8988T (cell line): ENCODE results near the gene SMC1B.
"Not testable (repeated sequence)": the region's sequence is repeated elsewhere in the genome, so short reads cannot be mapped to it uniquely, and the experiment has no call there.

Source experiments
- DNase-seq: peaks from one replicate; pipeline ENCODE4 v3.0.0; 2011

SMC1B gene

DNA sequence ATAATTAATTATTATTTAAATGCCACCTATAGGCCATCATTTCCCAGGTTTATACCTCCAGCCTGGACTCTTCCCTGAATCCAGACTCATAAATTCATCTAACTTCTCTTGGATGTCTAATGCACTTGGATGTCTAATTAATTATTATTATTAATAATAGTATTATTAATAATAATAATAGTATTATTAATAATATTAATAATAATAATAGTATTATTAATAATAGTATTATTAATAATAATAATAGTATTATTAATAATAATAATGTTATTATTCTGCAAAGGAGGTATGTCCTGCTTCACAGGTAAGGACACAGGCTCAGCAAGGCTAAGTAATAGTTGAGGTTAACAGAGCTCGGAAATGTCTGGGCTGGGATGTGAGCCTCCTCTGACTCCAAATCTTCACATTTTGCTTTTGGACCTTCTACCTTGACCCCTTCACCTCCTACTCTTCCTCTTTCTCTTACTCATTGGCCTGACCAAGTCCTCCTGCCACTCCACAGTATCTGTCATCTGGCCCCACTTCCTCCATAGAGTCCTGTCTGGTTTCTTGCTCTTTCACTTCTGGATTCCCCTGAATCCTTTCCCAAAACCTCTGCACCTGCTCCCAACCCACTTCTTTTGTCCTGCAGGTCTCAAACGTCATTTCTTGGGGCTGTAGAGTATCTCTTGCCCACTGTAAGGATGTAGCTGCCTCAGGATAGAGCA is 8.1 kb upstream of the SMC1B start:
- no peak for DNase-seq

DNA sequence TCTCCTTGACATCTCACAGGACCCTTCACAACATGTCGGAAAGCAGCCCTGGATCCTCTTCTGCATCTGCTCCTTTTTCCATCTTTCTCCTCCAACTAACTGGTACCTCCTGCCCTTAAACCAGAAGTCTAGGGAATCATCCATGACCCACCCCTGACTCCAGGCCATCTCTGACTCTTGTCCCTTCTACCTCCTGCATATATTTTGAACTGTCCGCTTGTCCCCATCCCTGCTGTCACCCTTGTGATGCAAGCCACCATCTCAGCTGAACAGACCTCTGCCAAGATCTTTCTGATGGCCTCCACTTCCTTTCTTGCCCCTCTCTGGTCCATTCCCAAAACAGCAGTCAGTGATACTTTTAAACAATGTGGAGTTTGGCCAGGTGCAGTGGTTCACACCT is 7.1 kb upstream of the SMC1B start:
- no peak for DNase-seq

DNA sequence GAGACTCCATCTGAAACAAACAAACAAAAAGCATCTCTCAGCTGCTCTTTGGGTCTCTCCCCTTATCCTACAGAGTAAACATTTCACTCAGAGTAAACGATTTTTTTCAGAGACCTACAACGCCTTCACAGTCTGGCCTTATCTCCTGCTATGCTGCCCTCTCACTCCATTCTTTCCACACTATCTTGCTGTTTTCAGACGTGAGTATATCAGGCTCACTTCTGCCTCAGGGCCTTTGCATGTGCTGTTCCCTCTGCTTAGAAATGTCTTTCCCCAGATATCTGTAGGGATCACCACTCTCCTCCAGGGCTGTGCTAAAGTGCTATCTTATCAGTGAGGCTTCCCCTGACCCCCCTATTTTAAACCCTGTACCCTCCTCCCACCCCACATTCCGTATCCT is 6.6 kb upstream of the SMC1B start:
- DNase-seq: no peak

DNA sequence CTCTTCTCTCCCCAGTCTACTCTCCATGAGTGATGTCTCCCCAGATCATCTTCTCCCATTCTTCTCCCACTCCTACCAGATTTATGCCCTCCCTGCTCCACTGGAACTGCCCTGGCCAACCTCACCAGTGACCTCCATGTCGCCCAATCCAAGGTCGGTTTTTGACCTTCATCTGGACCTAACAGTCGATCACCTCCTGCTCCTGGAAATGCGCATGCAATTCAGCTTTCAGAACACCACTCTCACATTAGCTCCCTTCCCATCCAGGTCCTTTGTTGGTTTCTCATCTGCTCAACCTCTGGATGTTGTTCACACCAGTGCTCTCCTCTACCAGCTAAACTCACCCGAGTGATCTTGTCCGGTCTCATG is 5.4 kb upstream of the SMC1B start:
- no peak for DNase-seq

DNA sequence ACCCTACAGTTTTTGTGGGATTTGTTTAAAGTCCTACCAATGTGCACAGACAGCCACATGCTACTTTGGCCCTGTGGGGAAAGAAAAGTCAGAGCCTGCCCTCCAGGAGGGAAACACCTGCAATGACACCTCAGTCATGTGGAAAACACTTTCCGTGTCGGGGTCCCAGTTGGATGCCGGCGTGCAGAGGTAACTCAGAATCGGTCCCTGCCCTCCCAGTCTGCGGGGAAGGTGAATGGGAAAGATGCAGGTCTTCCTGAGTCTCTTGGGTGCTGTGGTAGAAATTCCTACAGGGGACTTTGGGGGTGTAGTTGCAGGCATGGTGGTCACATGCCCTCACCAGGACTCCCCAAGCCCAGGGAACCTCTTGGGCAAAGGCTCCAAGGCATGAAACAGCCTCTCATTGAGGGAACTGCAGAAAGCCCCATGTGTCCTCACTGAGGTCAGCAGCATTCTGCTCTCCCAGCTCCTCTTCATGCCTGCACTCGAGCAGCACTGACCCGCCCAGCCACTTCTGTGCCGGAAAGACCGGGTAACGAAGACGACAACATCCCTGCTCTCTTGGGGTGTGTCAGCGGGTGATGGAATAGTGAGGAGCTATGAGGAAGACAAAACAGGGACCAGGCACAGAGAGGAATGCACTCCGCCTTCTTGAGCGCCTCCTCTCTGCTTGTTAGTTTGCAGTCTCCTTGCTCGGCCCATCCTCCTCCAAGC is 4.8 kb upstream of the SMC1B start:
- DNase-seq: no peak

DNA sequence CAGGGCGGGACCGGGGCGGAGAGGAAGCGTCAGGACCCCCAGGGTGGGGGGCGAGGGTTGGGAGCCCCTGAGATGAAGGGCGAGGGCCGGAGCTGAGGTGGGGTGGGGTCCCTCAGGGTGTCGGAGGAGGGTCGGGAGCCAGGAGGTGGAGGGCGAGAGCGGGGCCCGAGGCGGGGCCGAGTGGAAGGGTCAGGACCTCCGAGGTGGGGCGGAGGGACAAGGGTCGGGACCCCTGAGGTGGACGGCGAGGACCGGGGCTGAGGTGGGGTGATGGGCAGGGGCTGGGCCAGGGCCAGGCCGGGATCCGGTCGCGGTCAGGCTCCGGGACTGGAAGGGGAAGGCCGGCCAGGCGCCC is 409 bp downstream of the SMC1B start:
- no peak for DNase-seq

DNA sequence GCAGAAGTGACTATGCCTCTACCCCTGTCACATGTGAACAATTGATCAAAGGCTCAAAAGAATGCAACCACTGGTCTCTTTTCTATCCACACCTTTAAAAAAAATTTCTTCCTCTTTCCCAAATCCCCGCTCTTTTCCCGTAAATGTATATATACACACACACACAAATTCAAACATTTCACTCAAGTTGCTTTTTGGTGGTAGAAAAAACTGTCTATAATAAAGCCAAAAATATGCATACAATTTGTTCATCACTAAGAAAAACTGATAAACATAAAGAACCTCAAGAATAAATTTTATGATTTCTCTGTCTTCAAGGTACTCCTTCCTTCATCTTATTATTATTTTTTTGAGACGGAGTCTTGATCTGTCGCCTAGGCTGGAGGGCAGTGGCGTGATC is 5.6 kb downstream of the SMC1B start:
- DNase-seq: no peak

DNA sequence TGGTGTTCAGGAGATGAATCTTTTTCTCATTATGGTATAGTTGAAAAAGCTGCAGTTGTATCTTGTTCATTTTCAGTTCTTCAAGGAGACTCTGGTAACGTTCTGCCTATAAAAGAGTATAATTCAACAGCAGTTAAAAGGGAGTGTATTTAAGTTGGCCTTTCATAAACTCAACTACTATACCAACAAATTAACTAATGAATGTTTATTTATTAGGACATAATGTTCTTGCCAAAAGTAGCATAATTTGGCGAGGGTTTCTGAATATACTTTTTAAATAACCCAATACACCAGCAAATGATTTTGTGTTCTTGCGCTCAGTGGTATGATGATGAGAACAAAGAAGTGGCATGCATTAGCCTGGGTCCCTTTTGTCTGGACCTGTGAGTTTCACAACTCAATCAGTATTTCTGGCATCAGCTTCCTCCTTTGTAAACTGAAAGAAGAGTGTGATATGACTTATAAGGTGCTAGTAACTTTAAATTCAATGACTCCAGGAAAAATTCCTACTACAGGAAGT is 10.9 kb downstream of the SMC1B start:
- no peak for DNase-seq

DNA sequence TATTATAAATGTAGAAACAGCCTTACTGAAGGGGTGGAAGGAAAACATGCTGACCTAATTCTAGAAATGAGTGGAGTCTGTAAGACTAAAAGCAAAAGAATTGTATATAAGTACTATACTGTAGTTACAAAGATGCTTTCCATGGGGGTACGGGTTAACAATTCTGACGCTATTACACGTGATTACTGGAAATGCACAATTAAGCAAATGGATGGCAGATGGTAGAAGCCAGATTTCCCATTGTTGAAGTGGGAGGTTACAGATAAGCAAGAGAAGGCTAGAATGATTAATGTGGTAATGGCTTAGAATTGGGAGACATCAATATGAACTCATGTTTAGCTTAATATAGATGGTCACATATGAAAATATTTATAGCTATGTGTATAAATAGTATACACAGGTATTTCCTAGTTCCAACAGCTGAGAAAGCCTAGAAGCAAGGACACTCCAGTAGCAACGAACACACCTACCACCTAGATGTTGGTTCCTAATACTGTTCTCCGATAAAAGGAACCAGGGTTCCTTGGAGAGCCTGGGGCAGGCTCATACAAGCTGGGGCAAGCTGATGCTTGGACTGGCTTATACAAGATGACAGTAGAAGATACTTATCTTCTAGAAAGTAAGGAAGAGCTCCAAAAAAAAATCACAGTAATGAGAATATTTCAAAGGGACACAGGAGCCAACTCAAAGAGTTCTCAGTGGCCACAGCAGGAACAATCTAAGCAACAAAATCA is 13.5 kb downstream of the SMC1B start:
- no peak for DNase-seq

DNA sequence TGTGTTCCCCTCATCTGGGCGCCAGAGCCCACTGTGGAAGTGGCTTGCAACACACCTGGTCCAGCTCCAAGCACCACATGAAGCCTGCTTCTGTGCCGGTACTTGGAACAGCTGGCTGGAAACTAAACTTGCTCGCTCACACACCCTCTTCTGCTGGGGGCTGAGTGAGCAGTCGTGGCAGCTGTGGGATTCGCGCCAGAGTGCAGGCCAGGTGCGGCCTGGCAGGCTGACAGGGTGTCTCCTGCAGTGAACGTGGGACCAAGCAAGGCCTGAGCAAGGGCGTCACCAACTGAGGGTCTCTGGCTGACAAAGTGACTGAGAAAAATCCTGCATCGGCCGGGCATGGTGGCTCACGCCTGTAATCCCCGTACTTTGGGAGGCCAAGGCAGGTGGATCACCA is 15.2 kb downstream of the SMC1B start:
- DNase-seq: no peak

DNA sequence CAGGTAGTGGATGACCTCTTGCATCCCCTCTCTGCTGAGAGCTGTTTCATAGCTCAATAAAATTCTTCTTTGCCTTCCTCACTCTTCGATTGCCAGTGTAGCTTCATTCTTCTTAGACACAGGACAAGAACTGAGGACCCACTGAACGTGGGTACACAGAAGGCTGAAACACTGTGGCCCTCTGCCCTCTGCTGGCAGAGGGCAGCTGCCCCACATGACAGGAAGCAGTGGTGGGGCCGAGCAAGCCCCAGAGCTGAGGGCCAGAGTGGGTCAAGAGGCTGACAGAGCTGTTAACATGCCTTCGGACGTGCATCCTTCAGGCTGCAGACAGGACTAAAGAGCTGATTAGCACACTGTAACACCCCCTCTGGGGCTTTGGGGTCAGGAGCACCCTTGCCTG is 15.6 kb downstream of the SMC1B start:
- DNase-seq: no peak

DNA sequence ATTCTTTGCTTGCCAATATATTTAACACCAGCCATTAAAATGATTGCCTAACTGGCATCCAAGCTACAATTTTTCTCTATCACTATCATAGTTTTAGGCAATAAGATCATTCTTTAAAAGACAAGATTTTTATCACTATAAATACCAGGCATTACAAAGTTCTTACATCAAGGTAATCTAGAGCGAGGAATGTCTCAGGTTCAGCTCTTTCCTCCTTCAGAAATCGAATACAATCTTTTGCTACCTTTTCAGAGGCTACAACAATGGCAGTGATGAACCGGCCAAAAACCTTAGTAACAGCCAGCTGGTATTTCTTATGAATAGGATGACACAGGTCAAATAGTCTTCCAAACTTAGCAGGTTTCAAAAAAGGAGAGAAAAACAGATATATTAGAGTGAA is 23.9 kb downstream of the SMC1B start:
- no peak for DNase-seq

DNA sequence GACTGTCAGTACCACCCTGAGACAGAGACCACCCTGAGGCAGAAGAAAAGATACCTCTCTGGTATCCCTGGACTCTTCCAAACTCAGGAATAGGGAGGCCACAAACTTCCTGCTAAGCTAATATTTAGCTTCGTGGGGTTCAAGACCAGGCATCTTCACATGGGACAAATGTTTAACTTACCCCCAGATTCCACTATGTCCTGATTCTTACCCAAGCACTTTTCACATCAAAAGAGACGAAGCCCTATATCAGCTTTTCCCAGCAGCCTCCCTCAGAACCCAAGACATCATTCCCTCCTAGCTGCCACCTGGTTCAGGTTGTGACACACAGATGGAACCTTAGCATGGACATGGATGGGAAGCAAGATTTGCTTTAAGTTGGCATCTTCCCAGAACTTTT is 32.1 kb downstream of the SMC1B start:
- DNase-seq: no peak

DNA sequence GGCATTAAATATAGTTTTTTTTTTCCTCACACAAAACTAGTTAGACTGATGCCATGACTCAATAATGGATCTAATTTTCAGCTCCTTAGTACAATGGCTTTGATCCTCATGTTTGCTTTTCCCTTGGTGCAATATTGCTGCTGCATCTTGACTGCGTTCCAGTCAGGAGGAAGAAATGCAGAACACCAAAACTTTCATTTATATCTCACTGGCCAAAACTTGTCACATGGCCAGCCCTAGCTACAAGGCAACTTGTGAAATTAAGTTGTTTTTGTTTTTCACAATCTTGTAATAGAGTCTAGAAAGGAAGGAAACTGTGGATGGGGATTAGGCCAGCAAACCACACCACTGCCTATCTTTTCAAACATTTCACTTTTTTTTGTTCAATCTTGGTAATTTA is 36.7 kb downstream of the SMC1B start:
- no peak for DNase-seq

DNA sequence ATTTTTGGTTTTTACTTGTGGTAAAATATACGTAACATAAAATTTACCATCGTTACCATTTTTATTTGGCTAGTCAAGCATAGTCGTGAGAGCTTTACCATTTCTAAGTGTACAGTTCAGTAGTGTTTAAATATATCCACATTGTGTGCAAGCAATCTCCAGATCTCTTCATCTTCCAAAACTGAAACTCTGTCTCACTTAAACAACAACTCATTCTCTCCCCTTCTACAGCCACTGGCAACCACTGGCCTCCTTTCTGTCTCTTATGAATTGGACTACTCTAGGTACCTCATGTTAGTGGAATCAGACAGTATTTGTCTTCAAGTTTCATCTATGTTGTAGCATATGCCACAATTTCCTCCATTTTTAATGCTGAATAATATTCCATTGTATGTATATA is 37.4 kb downstream of the SMC1B start:
- no peak for DNase-seq

DNA sequence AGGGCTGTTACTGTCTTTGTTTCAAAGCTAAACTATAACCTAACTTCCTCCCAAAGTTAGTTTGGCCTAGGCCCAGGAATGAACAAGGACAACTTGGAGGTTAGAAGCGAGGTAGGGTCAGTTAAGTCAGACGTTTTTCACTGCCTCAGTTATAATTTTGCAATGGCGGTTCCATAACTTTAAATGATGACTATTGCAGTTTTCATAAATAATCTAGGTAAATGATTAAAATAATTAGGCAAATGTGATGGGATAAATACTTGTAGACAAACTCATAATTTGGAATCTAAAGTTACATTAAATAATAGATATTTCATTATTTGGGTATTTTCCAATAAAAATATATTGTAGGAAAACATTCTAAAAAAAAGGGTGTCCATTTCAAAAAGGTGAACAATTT is 39.8 kb downstream of the SMC1B start:
- not testable (repeated sequence) for DNase-seq

DNA sequence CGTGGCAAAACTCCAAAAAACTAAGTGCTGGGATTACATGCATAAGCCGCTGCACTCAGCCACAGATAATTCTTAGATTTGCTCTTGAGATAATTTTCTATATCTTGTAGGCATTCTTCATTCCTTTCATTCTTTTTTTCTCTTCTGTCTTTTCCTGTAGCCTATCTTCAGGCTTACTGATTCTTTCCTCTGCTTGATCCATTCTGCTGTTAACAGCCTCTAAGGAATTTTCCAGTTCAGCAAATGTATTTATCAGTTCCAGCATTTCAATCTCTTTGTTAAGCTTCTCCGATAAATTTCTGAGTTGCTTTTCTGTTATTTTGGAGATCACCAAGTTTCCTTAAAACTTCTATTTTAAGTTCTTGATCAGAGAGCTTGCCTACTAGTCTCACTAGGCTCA is 46.7 kb downstream of the SMC1B start:
- DNase-seq: no peak

DNA sequence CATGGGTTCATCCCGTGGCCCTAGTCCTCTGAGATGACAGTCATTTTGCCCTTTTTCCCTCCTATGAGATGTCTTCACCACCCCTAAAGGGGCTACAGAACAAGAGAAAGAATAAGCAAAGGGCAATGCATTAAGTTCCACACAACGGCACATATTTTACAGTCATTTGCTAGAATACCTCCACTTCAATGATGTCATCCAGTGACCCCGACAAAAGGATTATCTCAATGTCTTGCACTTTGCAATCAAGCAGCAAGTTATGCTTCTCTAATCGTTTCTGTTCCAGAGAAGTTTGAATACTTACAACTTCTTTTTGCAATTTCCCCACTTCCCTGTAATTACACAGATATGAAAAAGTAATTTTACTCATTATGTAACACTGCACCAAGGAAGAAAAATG is 53.8 kb downstream of the SMC1B start:
- DNase-seq: no peak

DNA sequence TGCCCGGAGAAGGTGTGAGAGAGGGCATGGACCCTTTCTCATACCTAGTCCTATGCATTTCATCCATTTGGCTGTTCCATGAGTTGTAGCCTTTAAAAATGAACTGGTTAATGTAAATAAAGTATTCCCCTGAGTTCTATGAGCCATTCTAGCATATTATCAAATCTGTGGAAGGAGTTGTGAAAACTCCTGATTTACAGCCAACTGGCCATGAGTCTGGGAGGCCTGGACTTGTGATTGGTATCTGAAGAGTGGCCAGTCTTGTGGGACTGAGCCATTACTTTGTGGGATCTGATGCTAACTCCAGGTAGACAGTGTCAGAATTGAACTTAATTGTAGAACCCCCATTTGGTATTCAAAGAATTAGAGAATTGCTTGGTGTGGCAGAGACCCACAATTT is 55.3 kb downstream of the SMC1B start:
- no peak for DNase-seq

DNA sequence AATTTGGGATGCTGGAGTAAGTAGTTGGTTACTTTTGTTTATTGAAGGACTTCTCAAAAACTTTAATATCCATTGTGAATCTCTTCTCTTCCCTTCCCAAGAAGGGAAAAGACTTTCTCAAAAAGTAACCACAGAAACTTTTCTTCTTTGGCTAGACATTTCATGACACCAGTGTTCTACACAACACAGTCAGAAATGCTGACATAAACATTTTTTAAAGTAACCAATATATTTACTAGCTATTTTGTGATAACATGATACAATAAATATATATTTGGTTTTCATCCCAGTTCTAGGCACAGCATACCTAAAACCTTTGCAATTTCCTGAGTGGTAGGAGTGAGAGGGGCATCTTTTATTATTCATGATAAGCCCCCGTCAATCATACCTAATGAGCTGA is 55.9 kb downstream of the SMC1B start:
- DNase-seq: no peak

DNA sequence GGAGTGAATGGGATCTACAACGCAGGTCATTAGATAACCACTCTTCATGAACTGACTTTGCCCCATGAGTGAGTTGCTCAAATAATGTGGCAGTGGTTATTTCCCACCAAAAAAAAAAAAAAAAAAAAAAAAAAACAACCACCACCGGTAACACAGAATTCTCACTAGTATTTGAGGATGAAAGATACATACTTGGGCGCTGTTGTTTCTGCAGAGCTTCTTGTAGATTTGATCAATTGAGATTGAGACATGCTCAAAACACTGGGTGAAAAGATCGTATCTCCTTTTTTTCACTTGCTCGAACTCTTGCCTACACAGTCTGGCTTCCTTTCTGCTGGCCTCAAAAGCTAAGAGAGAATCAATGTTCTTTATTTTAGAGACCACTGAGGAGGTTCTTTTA is 59.6 kb downstream of the SMC1B start:
- no peak for DNase-seq

DNA sequence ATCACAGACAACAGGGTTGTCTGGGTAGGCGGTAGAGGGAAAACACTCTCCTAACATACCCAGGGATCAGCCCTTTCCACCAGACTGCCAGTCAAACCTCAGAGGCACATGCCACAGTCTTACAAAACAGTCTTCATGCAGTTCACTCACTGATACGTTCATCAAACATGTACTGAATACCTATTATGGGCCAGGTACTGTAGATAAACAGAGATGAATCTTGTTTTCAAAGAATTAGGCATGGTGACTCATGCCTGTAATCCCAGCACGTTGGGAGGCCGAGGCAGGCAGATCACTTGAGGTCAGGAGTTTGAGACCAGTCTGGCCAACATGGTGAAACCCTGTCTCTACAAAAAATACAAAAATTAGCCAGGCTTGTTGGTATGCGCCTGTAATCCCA is 60.6 kb downstream of the SMC1B start:
- not testable (repeated sequence) for DNase-seq

DNA sequence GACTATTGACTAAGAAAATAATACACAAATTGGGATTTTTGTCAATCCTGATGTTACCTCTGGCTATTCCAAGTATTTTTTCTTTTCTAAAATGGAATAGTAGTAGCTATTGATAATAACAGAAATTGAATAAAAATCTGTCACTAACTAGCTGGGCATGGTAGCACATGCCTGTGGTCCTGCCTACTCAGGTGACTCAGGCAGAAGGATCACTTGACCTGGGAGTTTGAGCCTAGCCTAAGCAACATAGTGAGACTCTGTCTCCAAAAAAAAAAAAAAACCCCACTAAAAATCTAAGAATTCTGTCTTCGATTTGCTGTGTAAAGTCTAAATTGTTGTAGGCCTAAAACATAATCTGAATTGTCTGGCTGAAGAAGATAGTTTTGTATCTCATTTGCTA is 61.4 kb downstream of the SMC1B start:
- no peak for DNase-seq

DNA sequence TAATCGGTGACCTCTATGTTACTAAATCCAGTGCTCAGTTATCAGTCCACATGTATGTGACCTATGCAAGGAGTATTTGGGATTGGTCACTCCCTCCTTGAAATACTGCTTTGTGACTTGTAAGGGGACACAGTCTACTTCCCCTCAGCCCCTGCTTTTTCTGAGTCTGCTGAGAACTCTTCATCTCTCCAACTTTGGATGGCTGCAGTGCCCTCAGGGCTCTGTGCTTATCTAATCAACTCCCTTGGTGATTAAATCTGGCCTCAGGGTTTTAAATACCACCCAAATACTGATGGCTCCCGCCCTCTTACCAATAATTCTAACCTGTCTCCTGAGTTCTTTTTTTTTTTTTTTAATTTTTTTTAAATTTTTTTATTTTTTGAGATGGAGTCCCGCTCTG is 63.5 kb downstream of the SMC1B start:
- no peak for DNase-seq
